Mesendoderm (in vitro differentiated cells): ENCODE results near the gene LRRC36.

Experiments used
- DNase-seq: peaks from one replicate; pipeline ENCODE4 v3.0.0; 2013
- H2AK5ac ChIP-seq: 2 replicates; pipeline ENCODE4 v1.6.1; 2013; ENCODE audit warnings: low read length, inconsistent platforms
- H2BK120ac ChIP-seq: 2 replicates; pipeline ENCODE4 v1.6.1; 2013; ENCODE audit warnings: low read depth, mild to moderate bottlenecking, low read length, moderate library complexity, mixed read lengths
- H2BK15ac ChIP-seq: replicated peaks from 2 replicates; pipeline ENCODE4 v1.6.1; 2013; ENCODE audit warnings: low read depth, mild to moderate bottlenecking, moderate library complexity
- H2BK5ac ChIP-seq: 2 replicates; pipeline ENCODE4 v1.6.1; 2013; ENCODE audit warnings: low read length, inconsistent platforms
- H3K18ac ChIP-seq: 2 replicates; pipeline ENCODE4 v1.6.1; 2013; ENCODE audit warnings: mild to moderate bottlenecking, low read length, mixed read lengths
- H3K23ac ChIP-seq: one replicate; pipeline ENCODE4 v1.6.1; 2013; ENCODE audit warnings: low read length
- H3K27ac ChIP-seq: 2 replicates; pipeline ENCODE4 v1.5.1; 2013; ENCODE audit warnings: low read depth, mild to moderate bottlenecking, inconsistent platforms, low read length, moderate library complexity
- H3K27me3 ChIP-seq: 2 replicates; pipeline ENCODE4 v1.6.1; 2013; ENCODE audit warnings: low read length, control low read depth, mild to moderate bottlenecking, inconsistent platforms; ENCODE audit not compliant: insufficient read depth, poor library complexity
- H3K36me3 ChIP-seq: 2 replicates; pipeline ENCODE4 v1.6.1; 2013; ENCODE audit warnings: low read length, inconsistent platforms; ENCODE audit not compliant: control insufficient read depth, insufficient read depth
- H3K4ac ChIP-seq: one replicate; pipeline ENCODE4 v1.6.1; 2013; ENCODE audit warnings: low read depth, mild to moderate bottlenecking, low read length, moderate library complexity
- H3K4me1 ChIP-seq: 2 replicates; pipeline ENCODE4 v1.6.1; 2013; ENCODE audit warnings: low read depth, low read length, inconsistent platforms; ENCODE audit not compliant: control insufficient read depth
- H3K4me2 ChIP-seq: 2 replicates; pipeline ENCODE4 v1.6.1; 2013; ENCODE audit warnings: low read length
- H3K4me3 ChIP-seq: 2 replicates; pipeline ENCODE4 v1.5.1; 2013; ENCODE audit warnings: mild to moderate bottlenecking, low read length
- H3K56ac ChIP-seq: one replicate; pipeline ENCODE4 v1.6.1; 2013; ENCODE audit warnings: low read length
- H3K79me1 ChIP-seq: 2 replicates; pipeline ENCODE4 v1.6.1; 2013; ENCODE audit warnings: low read length, inconsistent platforms
- H3K79me2 ChIP-seq: 2 replicates; pipeline ENCODE4 v1.6.1; 2013; ENCODE audit warnings: mild to moderate bottlenecking, low read length; ENCODE audit not compliant: control insufficient read depth, insufficient read depth
- H3K9ac ChIP-seq: 2 replicates; pipeline ENCODE4 v1.6.1; 2013; ENCODE audit warnings: low read length, inconsistent platforms
- H4K5ac ChIP-seq: one replicate; pipeline ENCODE4 v1.6.1; 2013; ENCODE audit warnings: low read length
- H4K8ac ChIP-seq: one replicate; pipeline ENCODE4 v1.6.1; 2013; ENCODE audit warnings: low read depth, mild to moderate bottlenecking, control low read depth, low read length, moderate library complexity
- WGBS: extraction: QIAGEN DNeasy Blood & Tissue Kit; methylation state at CpG from one replicate; pipeline ENCODE4 v1.1.7; 2013; ENCODE audit warnings: low lambda C conversion rate, missing lambda C conversion rate; ENCODE audit not compliant: insufficient coverage; ENCODE audit errors: extremely low coverage; 5-methylcytosine and 5-hydroxymethylcytosine counted together

Gene LRRC36

DNA sequence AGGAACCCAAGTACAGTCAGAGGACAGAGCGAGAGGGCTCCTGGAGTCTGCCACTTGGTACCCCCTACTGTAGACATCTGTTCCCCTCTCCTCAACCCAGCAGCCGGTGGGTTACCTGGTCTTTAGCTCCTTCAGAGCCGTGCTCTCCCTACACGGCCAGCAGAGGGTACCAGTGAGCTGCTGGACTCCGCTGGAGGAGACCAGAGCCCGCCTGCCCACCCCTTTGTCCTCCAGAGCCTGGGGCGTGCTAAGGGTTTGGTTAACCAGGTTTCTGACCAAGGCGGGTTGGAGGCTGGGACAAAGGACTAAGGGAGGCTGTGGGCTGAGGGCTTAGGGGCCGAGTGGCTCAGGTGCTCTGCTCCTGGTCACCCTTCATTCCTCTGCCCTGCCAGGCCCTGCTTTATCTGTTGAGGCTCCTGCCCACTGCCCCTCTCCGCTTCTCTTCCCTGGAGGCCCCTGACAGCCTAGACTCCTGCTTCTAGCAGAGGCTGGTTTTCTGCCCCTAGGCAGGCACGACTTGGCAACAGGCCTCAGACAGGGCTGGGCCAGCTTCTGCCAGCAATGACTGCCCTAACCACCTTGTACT lies 101.6 kb downstream of the LRRC36 start:
- H3K79me1 ChIP-seq: no peaks in the 10 kb centered on the region
- no peak overlapping the region for H2BK5ac ChIP-seq
- peak overlapping the region; percentile 80 for H3K56ac ChIP-seq
- H2AK5ac ChIP-seq: peak overlapping the region; percentile 75
- peak overlapping the region; percentile 45 for H3K9ac ChIP-seq
- no peak overlapping the region for H3K27ac ChIP-seq
- no peak overlapping the region for H2BK120ac ChIP-seq
- WGBS: no CpG with 5 or more reads among the region's 11 CpGs
- no peak overlapping the region for H3K4ac ChIP-seq
- no peak overlapping the region for H4K5ac ChIP-seq
- no peak overlapping the region for H3K4me2 ChIP-seq
- H3K27me3 ChIP-seq: peaks cover 4% of the 10 kb centered on the region
- no peak overlapping the region for H3K18ac ChIP-seq
- DNase-seq: peak; percentile 90
- no peak overlapping the region for H3K23ac ChIP-seq
- no peaks in the 10 kb centered on the region for H3K36me3 ChIP-seq
- H3K4me1 ChIP-seq: peaks cover 23% of the 10 kb centered on the region
- no peak overlapping the region for H2BK15ac ChIP-seq
- H4K8ac ChIP-seq: no peak overlapping the region
- H3K79me2 ChIP-seq: no peaks in the 10 kb centered on the region
- no peak overlapping the region for H3K4me3 ChIP-seq

DNA sequence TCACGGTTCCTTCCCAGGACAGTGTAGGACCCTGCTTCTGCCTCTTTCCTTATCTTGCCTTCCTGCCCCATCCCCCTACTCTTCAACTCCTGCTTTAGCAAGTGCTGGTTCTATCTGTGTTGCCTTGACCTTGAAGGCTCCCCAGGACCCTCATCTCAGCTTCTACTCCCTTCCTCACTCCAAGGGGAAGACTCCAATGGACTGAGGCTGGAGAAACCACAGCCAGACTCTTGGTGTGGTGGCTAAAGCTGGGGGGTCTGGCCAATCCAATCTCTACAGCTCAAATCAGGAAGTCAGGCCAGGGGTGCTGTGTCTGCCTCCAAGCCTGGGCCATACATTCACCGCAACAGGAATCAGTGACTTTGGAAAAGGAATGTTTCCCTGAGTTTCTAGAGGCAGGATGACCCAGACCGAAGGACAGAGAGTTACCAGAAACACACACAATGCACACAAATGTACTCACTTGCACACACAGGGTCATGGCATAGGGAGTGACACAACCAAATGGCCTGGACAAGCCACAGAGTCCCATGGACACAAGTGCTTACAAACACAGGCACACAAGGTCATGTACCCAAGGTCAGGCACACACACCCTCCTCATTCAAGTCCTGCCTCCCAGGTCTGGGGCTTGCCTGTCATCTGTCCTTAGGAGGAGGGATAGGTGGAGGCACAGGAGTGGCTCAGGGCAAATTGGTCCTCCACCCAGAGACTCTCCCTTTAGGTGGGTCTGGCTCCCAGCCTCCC lies 102.6 kb downstream of the LRRC36 start:
- Histone ChIP-seq H3K56ac (no peak overlapping the region), H4K5ac (no peak overlapping the region), H3K36me3 (no peaks in the 10 kb centered on the region), H3K9ac (no peak overlapping the region), H2BK120ac (no peak overlapping the region), H3K79me1 (no peaks in the 10 kb centered on the region), H3K27ac (no peak overlapping the region), H2AK5ac (no peak overlapping the region), H2BK5ac (no peak overlapping the region), H3K18ac (no peak overlapping the region), H3K4me1 (peaks cover 18% of the 10 kb centered on the region), H3K4me2 (no peak overlapping the region), H3K23ac (no peak overlapping the region), H2BK15ac (no peak overlapping the region), H3K4ac (no peak overlapping the region), H4K8ac (no peak overlapping the region), H3K79me2 (no peaks in the 10 kb centered on the region), H3K4me3 (no peak overlapping the region), H3K27me3 (peaks cover 4% of the 10 kb centered on the region)
- whole genome bisulfite sequencing: no CpG with 5 or more reads among the region's 3 CpGs
- no peak for DNase-seq

DNA sequence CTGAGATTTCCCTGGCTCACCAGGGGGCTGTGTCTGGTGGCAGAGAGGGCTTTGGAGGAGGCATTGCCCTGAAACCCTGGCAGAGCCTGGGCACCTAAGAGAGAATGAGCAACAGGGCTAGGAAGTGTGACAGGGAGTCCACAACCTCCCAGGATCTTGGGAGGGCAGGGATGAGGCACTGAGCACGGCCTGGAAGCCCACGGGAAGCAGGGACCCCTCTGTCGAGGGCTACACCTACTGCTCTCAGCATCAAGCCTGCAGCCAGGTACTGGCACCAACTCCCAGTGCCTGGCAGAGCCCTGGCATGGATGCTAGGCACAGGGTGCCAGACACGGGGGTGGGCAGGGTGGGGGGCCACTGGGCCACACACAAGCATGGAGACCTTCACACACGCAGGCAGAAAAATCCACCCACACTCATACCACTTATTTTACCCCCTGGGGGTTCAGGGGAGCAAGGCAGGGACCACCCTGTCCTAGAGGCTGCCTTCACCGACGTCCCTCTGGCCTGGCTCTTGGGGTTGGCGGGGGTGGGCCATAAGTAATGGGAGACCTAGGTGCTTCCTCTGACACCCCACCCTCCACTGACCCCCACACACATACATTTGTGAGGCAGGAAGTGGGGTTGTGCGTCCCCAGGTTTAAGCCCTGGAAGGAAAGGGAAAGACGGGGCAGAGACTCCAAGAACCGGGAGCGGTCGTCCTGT lies 103.3 kb downstream of the LRRC36 start:
- Histone ChIP-seq H2BK5ac (no peak overlapping the region), H3K18ac (no peak overlapping the region), H3K79me2 (no peaks in the 10 kb centered on the region), H3K56ac (peak overlapping the region; percentile 93), H2AK5ac (no peak overlapping the region), H3K4ac (no peak overlapping the region), H3K4me1 (peaks cover 11% of the 10 kb centered on the region), H3K9ac (peak overlapping the region; percentile 72), H4K8ac (no peak overlapping the region), H4K5ac (no peak overlapping the region), H3K27ac (no peak overlapping the region), H3K23ac (no peak overlapping the region), H2BK120ac (no peak overlapping the region), H3K79me1 (no peaks in the 10 kb centered on the region), H3K36me3 (no peaks in the 10 kb centered on the region), H3K4me2 (peak overlapping the region; percentile 84), H3K4me3 (peak overlapping the region; percentile 9), H3K27me3 (peaks cover 4% of the 10 kb centered on the region), H2BK15ac (no peak overlapping the region)
- DNase-seq: no peak
- WGBS: no CpG with 5 or more reads among the region's 13 CpGs

DNA sequence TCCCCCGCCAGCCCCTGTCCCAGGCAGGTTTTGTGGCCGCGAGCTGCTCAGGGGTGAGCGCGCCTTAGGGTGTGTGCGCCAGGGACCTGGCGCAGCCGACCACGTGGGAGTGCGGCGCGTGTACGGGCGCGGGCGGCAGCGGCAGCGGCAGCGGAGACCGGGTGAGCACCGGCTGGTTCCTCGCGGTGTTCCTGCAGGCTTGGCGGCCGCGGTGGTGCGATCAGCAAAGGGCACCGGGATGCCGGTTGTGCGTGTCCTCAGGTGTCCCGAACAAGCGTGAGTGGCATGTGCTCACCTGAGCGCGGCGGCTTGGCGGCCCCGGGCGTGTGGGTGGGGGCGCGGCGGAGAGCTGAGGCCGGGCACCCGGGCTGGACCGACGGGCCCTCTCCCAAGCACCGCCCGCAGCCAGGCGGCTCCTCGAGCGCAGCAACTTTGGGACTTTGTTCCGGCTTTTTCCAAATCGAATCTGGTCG lies 103.9 kb downstream of the LRRC36 start:
- no peak overlapping the region for H4K8ac ChIP-seq
- H2AK5ac ChIP-seq: no peak overlapping the region
- H3K27me3 ChIP-seq: peaks cover 4% of the 10 kb centered on the region
- no peaks in the 10 kb centered on the region for H3K36me3 ChIP-seq
- H3K79me1 ChIP-seq: no peaks in the 10 kb centered on the region
- H3K27ac ChIP-seq: no peak overlapping the region
- no peak for DNase-seq
- peak overlapping the region; percentile 93 for H3K56ac ChIP-seq
- peak overlapping the region; percentile 18 for H3K18ac ChIP-seq
- H4K5ac ChIP-seq: no peak overlapping the region
- no CpG with 5 or more reads among the region's 53 CpGs for WGBS
- peak overlapping the region; percentile 84 for H3K4me2 ChIP-seq
- peak overlapping the region; percentile 72 for H3K9ac ChIP-seq
- H3K4ac ChIP-seq: peak overlapping the region; percentile 8
- no peak overlapping the region for H2BK15ac ChIP-seq
- peak overlapping the region; percentile 66 for H3K23ac ChIP-seq
- peak overlapping the region; percentile 35 for H3K4me3 ChIP-seq
- H3K79me2 ChIP-seq: no peaks in the 10 kb centered on the region
- H2BK5ac ChIP-seq: no peak overlapping the region
- peaks cover 9% of the 10 kb centered on the region for H3K4me1 ChIP-seq
- no peak overlapping the region for H2BK120ac ChIP-seq

DNA sequence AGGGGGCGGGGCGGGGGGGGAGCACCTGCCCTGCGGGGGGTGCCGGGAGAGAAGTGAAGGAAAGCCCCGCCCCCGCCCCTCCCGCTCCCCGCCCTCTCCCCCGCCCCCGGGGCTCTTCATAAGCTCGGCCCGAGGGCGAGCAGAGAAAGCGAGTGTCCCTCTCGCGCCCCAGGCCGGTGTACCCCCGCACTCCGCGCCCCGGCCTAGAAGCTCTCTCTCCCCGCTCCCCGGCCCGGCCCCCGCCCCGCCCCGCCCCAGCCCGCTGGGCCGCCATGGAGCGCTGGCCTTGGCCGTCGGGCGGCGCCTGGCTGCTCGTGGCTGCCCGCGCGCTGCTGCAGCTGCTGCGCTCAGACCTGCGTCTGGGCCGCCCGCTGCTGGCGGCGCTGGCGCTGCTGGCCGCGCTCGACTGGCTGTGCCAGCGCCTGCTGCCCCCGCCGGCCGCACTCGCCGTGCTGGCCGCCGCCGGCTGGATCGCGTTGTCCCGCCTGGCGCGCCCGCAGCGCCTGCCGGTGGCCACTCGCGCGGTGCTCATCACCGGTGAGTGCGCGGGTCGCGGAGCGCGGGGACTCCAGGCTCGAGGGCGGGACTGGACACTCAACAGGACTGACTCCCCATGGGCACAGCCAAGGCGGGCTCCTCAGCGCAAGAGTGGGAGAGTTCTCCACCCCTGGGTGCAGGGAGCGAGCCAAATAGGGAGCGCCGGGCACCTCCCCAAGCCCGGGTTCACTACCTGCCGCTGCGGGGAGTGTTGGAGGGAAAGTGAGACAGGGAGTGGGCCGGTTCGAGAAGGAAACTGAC lies 104.6 kb downstream of the LRRC36 start, which contains the start of gene HSD11B2:
Gene HSD11B2, plus strand, starts transcription at position 145 of the 798 bp plus-strand sequence. Its CDS starts 128 bp downstream, at position 273.
- no peak within 1 kb of the TSS for H3K27ac ChIP-seq
- H2AK5ac ChIP-seq: no peak within 1 kb of the TSS
- no peak within 1 kb of the TSS for H2BK5ac ChIP-seq

More for the DNA sequence above, 104.6 kb downstream of the LRRC36 start, which contains the start of gene HSD11B2:
- H4K8ac ChIP-seq: no peak within 1 kb of the TSS
- no peaks in the 10 kb centered on the region for H3K79me1 ChIP-seq
- H3K36me3 ChIP-seq: no peaks in the 10 kb centered on the region
- peak within 1 kb of the TSS; percentile 8 for H3K4ac ChIP-seq
- H3K18ac ChIP-seq: peak within 1 kb of the TSS; percentile 23
- no peak within 1 kb of the TSS for H2BK120ac ChIP-seq
- H3K27me3 ChIP-seq: peaks cover 4% of the 10 kb centered on the region
- no CpG with 5 or more reads among the region's 87 CpGs for WGBS
- DNase-seq: peak; percentile 76
- H4K5ac ChIP-seq: no peak within 1 kb of the TSS
- H3K4me3 ChIP-seq: peak within 1 kb of the TSS; percentile 35
- peak within 1 kb of the TSS; percentile 78 for H3K9ac ChIP-seq
- H2BK15ac ChIP-seq: no peak within 1 kb of the TSS
- H3K4me1 ChIP-seq: peaks cover 9% of the 10 kb centered on the region
- peak within 1 kb of the TSS; percentile 93 for H3K56ac ChIP-seq
- H3K23ac ChIP-seq: peak within 1 kb of the TSS; percentile 66
- H3K79me2 ChIP-seq: no peaks in the 10 kb centered on the region
- peak within 1 kb of the TSS; percentile 98 for H3K4me2 ChIP-seq
